Middle frontal gyrus (tissue), 1 donor: Measurements from ENCODE around the gene STRN4.
"Not testable (repeated sequence)": the region's sequence is repeated elsewhere in the genome, so short reads cannot be mapped to it uniquely, and the experiment has no call there.

Experiments used
- DNase-seq: peaks from one replicate; pipeline ENCODE4 v3.0.0-alpha.2; 2015; ENCODE audit warnings: low spot score; ENCODE audit errors: extremely low spot score

The STRN4 gene

GRCh38 chr19:46746281-46747057, at the start of gene STRN4:
Gene STRN4, minus strand, starts transcription at chr19:46746450. Its CDS starts 20 bp downstream, at chr19:46746430.
- DNase-seq: no peak

GRCh38 chr19:46791944-46792343, 45.7 kb upstream of the STRN4 start:
- DNase-seq: no peak

- DNase-seq: no peak
These were observed 43.1 kb upstream of the STRN4 start for GRCh38 chr19:46789371-46789770.

- DNase-seq: no peak
These were observed 42.7 kb upstream of the STRN4 start for GRCh38 chr19:46788968-46789338.

- DNase-seq: no peak
These were observed 42.2 kb upstream of the STRN4 start, which contains the start of gene SLC1A5 for GRCh38 chr19:46788262-46788967. Gene SLC1A5, minus strand, starts transcription at chr19:46788594. Its CDS starts 629 bp downstream, at chr19:46787965.

GRCh38 chr19:46787331-46788261, 41.3 kb upstream of the STRN4 start:
- no peak for DNase-seq

GRCh38 chr19:46787040-46787330, 40.7 kb upstream of the STRN4 start:
- no peak for DNase-seq

GRCh38 chr19:46786236-46787039, 40.2 kb upstream of the STRN4 start:
- DNase-seq: no peak

GRCh38 chr19:46785980-46786235, 39.7 kb upstream of the STRN4 start:
- no peak for DNase-seq

GRCh38 chr19:46785054-46785979, 39.1 kb upstream of the STRN4 start:
- no peak for DNase-seq

- no peak for DNase-seq
These were observed 38.2 kb upstream of the STRN4 start for GRCh38 chr19:46784262-46785053.

GRCh38 chr19:46783670-46784069, 37.4 kb upstream of the STRN4 start:
- DNase-seq: no peak

GRCh38 chr19:46782355-46783019, 36.2 kb upstream of the STRN4 start:
- no peak for DNase-seq

- not testable (repeated sequence) for DNase-seq
These were observed 31.9 kb upstream of the STRN4 start for GRCh38 chr19:46777956-46778645.

GRCh38 chr19:46776927-46777911, 31.0 kb upstream of the STRN4 start:
- no peak for DNase-seq

GRCh38 chr19:46775642-46776258, 29.5 kb upstream of the STRN4 start:
- DNase-seq: no peak

GRCh38 chr19:46773018-46773399, 26.8 kb upstream of the STRN4 start:
- no peak for DNase-seq
